ENCODE results near the gene SYMPK.
"Not testable (repeated sequence)": the region's sequence is repeated elsewhere in the genome, so short reads cannot be mapped to it uniquely, and the experiment has no call there.

SYMPK gene

DNA sequence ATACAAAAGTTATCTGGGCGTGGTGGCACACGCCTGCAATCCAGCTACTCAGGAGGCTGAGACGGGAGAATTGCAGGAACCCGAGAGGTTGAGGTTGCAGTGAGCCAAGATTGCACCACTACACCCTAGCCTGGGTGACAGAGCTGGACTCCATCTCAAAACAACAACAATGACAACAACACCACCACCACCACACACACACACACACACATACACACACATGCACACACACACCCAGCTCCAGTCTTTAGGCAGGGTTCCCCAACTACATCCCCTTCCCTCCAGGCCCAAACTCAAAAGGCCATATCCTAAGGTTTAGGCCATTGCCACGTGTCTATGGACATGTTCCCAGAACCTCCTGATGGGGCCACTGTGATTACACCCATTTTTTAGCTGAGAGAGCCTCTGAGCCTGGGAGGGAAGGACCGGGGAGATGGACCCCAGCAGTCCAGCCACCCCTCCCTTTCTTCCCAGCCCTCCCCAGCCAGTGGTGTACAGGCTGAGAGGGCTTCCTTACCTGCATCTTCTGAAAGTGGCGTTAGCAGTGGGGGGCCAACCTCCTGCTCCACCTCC is 61.3 kb downstream of the SYMPK start:
- no peak for DNase-seq

DNA sequence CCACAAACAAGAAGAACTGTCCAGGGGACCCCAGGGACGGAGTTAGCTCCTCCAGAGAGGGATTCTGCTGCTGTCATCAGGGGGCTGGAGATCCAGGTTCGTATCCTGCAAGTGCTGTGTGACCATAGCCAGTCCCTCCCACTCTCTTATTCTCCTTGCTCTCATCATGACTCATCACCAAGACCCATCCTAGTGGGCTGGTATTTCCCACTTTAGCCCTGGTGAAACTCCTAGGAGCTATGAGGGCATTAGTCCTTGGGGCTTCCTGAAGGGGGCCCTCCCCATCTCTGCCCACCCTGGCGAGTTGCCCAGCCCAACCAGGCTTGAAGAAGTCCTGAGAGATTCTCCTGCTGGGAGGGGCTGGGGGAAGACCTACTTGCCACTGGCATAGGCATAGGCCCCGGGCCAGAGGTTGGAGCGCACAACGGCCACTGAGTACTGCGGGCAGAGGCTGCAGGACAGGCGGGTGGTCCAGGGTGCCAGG is 62.8 kb downstream of the SYMPK start:
- DNase-seq, result no peak

DNA sequence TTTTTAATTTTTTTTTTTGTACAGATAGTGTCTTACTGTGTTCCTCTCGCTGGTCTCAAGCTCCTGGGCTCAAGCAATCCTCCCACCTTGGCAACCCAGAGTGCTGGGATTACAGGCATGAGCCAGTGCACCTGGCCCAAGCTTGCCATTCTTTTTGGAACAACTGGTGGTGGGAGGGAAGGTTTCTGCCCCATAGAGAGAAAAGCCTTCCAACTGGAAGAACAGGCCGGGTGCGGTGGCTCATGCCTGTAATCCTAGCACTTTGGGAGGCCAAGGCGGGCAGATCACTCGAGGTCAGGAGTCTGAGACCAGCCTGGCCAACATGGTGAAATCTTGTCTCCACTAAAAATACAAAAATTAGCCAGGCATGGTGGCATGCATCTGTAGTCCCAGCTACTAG is 63.4 kb downstream of the SYMPK start:
- DNase-seq, result not testable (repeated sequence)

DNA sequence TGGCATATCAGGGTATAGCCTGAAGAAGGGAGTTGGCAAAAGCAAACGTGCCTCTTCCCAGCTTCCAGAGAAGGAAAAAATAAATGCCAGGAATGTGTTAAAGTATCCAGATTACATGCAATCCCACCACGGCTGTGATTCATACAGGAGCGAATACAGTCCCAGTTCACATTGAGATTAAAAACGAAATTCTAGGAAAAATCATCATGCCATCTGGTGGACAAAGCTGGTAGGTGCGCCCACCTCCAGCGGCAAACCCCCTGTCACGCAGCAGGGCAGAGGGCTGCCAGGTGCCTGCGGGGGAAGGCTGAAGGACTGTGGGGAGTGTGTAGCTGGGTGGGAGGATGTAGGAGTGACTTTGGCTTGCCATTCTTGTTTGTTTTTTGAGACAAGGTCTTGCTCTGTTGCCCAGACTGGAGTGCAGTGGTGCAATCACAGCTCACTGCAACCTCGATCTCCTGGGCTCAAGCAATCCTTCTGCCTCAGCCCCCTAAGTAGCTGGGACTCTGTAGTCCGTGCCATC is 63.9 kb downstream of the SYMPK start:
- DNase-seq, result peak; percentile 36 to 67

DNA sequence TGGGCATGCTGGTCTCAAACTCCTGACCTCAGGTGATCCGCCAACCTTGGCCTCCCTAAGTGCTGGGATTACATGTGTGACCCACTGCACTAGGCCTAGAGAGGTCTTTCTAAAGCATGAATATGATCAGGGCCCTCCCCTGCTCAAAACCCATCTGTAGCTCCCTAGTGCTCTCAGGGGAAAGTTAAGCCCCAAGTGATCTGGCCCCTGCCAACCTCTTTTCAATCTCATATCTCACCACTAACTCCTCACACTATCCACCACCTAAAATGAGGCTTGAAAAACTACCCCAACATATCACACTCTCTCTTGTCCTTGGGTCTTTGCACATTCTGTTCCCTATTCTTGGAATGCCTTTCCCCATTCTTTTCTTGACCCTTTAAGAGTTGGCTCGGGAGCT is 68.3 kb downstream of the SYMPK start:
- DNase-seq, result no peak

DNA sequence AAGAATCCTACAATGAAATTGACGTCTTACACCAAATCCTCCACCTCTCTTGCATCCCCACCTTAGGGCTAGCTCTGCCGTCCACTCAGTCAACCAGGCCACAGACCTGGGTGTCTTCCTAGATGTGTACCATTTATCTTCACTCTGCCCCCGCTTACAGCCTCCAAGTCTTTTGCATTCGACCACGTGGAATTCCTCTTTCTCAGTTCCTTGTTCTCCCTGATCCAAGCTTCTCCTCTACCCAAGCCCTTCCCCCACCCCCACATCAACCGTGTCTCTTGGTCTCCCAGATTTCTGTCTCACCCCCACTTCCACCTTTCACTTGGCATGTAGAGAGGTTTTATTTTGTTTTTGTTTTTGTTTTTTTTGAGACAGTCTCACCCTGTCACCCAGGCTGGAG is 69.1 kb downstream of the SYMPK start:
- no peak for DNase-seq

DNA sequence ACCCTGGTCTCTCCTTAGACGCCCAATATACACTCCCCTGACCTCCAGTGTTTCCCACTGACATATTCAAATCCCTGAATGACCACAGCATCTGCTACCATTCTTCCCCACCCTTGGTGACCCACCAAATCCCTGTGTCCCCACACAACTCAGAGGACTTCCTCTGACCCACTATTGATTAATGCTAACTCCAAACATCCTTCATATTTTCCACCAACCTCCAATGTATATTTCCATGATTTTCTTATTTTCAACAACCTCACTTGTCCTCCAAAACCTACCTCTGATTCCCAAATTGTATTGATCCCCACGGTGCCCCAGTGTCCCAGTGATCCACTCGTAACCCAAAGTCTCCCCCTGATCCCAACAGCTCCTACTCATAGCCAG is 69.8 kb downstream of the SYMPK start:
- no peak for DNase-seq

DNA sequence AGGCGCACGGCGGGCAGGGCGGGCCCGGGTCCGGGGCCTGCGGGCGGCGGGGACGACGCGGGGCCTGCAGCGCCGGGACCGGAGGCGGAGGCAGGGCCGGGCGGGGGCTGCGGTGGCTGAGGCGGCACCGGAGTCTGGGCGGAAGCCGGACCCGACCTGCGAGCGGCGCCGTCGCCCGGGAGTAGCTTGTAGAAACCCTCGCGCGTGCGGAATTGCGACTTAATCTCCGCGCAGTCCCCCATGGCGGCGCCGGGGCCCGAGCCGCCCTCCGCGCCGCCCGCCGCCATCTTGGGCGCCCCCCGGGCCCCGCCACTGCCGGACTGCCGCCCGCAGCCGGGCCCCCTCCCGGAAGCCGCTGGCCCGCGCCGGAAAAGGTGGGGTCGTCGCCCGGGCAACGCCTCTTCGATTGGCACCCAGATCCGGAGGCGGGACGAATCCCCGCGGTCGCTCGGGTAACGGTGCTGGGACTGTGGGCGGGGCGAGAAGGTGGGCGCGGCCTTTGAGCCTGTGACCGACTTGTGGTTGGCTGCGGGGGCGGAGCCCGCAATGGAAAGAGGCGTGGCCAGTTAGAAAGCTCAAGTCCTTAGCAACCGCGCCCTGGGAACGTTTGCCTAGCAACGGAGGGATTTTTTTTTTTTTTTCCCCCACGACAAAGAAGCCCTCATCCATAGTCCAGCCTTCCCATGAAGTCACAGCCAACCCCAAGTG is 70.3 kb downstream of the SYMPK start, which contains the start of gene DMWD:
Gene DMWD, minus strand, starts transcription at position 376 of the 708 bp plus-strand sequence. Its CDS starts 89 bp downstream, at position 287.
- peak; percentile 100 for DNase-seq

DNA sequence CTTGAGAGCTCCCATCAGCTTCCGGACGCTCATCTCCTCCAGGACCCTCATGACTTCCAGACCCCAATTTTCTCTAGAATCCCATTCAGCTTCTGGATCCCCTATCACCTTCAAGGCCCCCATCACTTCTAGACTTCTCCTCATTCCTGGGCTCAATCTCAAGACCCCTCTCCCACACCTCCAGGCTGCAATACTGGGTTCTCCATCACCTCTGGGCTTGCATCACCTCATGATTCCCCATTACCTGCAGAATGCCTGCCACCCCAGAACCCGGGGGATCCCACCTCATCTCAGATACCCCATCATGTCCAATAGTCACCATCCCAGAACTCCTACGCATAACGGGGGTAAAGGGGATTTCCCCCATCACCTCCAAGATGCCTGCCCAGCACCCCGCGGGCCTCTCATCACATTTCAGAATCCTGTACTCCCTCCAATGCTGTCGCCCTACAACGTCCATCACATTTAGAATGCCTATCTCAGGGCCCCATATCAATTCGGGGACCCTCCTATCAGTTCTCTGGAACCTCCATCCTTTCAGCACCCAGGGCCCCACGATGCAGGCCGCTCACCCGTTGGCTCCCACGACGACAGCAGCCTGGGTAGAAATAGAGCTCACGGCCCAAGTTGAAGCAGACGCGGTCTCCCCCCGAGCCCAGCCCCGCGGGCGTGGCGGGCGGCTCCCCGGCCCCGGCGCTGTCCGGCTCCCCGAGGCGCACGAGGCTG is 71.0 kb downstream of the SYMPK start:
- DNase-seq, result no peak

DNA sequence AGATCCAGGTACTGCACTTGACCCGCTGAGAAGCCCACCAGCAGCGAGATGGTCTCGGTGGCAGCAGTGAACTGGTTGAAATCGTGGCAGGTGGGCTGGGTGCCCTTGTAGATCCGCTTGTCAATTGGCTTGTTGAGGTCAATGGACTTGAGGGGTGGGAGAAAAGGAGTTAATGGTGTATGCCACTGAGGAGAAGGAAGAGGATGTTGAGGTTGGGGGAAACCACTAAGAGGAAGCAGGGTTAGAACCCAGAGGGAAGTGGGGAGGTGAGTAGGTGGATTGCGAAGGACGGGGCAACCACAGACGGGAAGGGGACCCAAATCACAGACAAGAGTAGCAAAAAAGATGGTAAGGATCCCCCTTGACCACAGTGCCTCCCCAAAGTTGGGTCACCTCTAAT is 72.0 kb downstream of the SYMPK start:
- no peak for DNase-seq

DNA sequence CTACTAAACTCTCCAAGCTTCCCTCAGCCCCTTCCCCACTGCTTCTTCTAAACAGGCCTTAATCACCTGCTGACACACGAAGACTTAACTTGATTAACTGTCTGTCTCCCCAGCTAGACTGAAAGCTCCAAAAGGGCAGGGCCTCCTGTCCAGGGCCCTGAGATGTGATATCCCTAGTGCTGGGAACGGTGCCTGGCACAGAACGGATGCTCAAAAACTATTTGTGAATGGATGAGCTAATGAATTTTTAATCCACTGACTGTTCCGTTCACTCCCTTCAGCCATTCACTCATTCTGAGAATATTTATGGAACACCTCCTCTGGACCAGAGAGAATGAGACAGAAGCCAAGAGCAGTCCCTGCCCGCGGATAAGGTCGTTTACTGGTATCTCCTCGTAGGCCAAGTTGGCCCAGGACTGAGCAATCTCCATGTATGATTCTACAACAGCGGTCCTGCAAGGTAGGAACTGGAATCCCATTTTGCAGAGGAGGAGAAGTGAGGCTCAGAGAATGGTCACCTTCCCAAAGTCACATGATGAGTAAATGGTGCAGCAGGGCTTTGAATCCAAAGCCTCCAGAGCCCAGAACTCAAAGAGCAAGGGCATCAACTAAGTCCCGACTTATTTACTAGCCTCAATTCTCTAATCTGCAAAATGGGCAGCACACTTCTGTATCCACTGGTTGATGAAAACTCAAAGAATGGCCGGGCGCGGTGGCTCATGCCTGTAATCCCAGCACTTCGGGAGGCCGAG is 73.7 kb downstream of the SYMPK start:
- no peak for DNase-seq

DNA sequence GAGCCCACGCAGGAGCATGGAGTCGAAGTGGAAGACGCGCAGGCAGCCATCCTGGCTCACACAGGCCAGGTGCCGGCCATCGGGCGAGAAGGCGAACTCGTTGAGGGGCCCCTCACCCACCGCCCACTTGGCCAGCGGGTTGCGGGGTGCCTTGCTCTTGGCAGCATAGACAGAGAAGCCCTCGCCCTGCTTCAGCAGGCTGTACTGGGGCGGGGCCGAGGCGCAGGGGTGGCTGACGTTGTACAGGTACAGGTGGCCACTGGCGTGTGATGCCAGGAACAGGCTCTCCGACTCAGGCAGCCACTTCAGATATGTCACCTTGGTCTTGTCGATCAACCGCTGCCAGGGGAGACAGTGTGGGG is 76.4 kb downstream of the SYMPK start:
- DNase-seq, result no peak

DNA sequence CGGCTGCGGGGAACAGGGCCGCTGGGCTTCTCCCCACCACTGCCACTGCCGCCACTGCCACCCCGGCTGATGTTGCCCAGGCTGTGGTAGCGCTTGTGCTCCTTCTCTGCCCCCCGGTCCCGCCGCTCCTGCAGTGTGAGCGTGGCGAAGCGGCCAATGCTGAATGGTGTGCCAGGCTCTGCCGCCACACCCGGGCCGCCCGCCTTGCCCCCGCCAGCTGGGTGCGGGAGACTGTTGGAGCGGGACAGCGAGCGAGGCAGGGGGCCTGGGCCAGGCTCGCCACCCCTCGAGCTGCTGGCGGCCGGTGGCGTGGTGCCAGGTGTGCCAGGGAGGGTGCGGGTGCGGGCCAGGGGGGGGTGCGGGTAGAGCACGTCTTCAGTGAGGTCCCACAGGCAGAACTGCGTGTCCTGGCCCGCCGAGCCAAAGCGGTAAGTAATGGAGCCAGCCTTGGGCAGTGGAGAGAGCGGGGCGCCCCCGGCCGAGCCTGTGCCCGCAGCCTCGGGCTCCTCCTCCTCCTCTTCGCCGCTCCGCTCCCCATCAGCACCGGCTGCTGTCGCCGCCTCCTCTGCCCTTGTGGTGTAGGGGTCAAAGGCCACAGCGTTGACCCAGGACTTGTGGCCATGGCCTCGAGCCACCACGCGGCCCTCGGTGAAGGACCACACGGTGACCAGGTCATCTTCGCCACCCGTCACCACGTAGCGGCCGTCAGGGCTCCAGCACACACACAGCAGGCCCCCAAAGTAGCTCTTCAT is 77.0 kb downstream of the SYMPK start:
- no peak for DNase-seq

DNA sequence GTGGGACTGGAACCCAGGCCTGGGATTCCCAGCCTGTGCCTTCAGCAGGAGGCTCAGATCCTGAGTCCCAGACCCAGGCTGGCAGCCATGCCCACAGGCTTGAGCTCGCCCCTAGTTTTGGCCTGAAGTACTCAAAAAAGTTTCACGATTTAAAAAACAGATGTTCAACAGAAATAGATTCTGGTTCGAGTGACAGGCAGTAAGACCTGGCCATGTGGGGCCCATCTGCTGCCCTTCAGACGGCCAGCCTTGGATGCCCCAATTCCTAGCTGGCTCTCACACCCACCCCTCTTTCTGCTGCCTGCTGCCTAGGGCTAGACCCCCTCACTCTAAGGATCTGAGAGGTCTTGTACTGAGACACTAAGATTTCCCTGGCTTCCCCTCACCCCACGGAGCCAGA is 77.8 kb downstream of the SYMPK start:
- no peak for DNase-seq

DNA sequence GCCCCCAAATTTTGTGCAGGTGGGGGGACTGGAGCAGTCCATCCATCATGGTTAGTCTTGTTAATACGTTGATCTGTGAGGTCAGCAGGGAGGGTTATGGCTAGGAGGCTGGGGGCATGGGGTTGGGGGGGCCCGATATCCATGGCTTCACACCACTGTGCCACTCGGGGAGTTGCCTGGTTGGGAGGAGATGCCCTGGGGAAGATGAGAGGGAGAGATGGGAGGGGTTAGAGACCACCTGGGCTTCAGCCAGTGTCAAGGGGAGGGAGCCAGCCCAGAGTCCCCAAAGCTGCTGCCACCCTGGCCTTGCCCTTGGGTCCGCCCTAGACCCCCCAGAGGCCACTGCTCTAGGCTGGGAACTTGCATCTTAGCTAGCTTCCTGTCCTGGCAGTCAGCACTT is 78.9 kb downstream of the SYMPK start:
- no peak for DNase-seq

DNA sequence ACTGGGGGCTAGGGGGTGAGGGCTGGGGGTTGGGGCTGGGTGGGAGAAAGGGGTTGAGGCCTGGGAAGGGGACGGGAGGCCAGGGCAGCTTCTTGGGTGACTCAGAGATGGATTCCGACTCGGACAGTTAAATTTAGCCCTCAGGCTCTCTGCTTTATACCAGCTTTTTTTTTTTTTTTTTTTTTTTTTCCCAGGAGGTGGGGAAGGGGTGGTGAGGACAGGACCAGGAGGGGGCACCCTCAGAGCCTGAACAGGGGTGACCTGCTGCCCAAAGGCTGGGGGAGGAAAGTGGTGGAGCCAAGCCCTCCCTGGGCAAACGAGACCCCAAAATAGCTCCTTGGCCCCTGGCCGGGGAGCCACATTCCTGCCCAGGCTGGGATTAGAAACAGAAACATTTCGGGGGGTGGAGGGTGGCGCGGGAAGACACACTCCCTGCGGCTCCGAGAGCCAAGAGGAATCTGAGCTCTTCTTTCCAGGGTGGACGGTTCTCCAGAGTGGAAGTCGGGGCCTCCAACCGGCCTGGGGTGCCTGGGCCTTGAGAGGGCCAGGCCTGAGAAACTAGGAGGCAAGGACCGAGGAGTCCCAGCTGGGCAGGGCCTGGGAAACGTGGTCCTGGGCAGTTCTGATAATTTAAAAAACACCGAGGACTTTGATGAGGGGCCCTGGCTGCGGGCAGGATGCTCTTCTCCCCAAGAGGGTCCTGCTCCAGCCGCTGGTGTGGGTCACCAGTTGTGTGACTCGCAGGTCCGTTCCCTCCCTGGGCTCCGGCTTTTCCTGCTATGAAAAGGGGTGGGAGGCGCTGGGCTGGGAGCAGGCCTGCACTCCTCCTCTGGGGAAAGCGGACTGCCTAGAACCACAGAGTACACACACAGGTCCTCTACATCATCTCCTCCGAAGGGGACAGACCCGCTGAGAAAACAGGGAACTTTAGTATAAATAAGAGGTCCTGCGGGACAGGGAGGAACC is 79.8 kb downstream of the SYMPK start:
- no peak for DNase-seq

DNA sequence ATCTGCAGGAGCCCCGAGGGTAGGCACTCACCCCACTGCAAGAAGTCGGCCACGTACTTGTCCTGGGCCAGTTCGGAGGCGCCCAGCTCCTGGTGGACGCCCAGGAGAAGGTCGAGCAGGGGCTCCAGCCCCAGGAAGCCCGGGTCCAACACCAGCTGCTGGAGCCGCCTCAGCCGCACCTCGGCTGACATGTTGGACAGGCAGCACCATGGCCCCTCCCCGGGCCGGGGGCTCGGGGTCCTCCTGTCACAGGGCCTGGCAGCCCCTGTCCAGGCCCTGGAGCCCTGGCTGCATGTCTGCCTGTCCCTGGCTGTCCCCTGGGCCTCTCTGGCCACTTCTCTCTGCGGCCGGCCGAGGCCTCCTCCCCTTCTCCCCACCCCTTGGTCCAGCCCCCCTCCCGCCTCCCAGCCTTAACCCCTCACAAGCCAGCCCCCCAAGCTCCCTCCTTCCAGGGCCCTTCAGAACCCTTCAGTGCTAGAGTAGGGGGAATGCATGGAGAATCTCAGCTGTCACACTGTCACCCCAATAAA is 80.7 kb downstream of the SYMPK start, which contains the start of gene DMPK:
Gene DMPK, minus strand, starts transcription at position 329 of the 530 bp plus-strand sequence. Its CDS starts 138 bp downstream, at position 191.
- DNase-seq, result no peak

DNA sequence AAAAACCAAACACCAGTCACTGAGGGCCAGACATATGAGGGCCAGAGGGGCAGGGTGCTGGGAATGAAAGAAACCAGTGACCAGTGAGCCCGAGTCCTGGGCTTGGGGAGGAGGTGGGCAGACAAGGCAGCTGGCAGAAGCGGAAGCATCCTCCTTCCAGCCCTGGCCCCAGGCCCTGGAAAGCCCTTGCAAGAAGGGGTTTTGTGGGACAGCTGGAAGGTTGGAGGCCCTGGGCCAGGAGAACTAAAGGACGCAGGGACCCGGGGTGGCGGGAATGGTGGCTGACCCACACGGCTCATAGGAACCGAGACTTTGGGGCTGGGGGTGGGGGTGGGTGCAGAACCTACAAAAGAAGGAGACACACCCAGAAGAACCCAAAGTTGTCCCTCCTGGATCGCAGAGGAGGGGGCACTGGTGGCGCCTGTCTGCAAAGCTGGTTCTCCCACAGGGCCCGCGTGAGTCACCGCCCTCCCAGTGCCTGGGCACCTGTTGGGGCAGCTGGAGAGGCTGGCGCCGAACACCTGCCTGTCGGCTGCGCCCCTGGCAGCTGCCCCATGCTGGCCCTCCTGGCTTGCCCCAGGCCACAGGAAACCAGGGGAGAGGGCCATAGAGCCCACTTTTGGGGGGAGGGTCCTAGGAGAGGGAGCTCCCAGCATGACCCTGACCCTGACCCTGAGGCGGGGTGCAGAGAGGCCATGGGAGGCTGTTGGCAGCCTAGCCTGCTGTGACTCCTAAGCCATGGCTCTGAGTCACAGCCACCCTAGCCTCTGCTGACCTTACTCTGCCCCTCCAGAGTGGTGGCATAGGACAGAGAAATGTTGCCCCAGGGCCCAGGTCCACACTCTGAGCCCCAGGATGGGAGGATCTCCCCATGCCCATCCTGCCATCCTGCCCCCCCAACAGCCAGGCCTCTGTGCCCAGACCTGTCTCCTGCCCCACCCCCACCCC is 81.5 kb downstream of the SYMPK start:
- no peak for DNase-seq

DNA sequence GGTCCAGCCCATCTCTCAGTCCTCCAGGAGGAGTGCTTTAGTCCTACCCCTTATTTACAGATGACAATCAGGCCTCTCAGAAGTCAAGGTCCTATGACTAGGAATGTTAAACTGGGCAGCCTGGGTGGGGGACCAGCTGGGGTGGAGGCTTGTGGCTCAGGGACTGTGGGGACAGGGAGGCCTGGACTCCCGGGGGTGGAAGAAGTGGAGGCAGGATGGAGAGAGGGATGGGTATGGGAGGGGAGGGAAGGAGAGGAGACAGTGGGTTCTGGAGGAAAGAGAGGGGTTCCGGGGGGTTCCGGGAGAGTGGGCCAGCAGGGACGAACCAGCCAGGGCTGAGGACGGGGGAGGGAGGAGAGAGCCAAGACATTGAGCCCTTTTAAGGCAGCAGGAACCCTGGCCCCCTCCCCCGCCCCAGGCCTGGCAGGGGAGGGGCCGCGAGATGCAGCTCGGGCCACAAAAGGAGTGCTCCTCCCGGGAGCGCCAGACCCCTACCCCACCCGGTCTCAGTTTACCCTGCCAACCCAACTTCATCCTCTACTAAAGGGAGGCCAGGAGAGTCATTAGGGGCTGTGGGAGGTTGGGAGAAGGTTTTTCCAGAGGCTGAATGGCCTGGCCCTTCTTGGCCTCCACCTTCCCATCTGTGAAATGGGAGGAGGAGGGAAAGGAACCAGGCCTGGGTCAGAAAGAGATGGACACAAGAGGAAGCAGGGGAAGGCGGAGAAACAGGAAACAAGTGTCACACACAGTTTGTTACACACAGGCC is 82.3 kb downstream of the SYMPK start:
- DNase-seq, result no peak
